ENCODE measurements around the gene UBE2L5.
A peak's percentile ranks its signal among the peaks of the same experiment; 100 is the strongest.
"Not testable (repeated sequence)": the region's sequence is repeated elsewhere in the genome, so short reads cannot be mapped to it uniquely, and the experiment has no call there.

The UBE2L5 gene

GRCh38 chr13:30450066-30450465, 27.8 kb downstream of the UBE2L5 start:
- Histone ChIP-seq H3F3A (ENCODE audit: insufficient read depth, low read length) (peaks cover 7% of the 10 kb centered on the region), H3K4me2 (ENCODE audit: low read length) (no peak overlapping the region), H3K27me3 (ENCODE audit: insufficient read depth, low read length) (no peaks in the 10 kb centered on the region), H3K4me1 (ENCODE audit: insufficient read depth, low read length, severe bottlenecking) (peaks cover 60% of the 10 kb centered on the region), H3K9me2 (ENCODE audit: low read depth, low read length) (no peaks in the 10 kb centered on the region), H3K9me3 (ENCODE audit: low read length) (no peaks in the 10 kb centered on the region), H3K36me3 (ENCODE audit: insufficient read depth, low read length) (peaks cover 35% of the 10 kb centered on the region), H2AFZ (ENCODE audit: low read length) (no peak overlapping the region), H3K9ac (ENCODE audit: low read length) (no peak overlapping the region), H3K27ac (ENCODE audit: low read depth, low read length, poor library complexity, severe bottlenecking) (no peak overlapping the region), H3K79me2 (ENCODE audit: insufficient read depth, low read length) (peaks cover 20% of the 10 kb centered on the region), H3K4me3 (ENCODE audit: low read depth, low read length, poor library complexity, severe bottlenecking) (no peak overlapping the region), H4K20me1 (ENCODE audit: insufficient read depth, low read length) (no peaks in the 10 kb centered on the region)
- TF ChIP-seq EZH2 (IDR thresholded peaks at IDR 0.05; ENCODE audit: borderline replicate concordance, low read length) = no peak
- TF ChIP-seq CTCF (IDR thresholded peaks at IDR 0.05; ENCODE audit: low read length) = no peak

- H3K27me3 ChIP-seq (ENCODE audit: insufficient read depth, low read length); H3K9me2 ChIP-seq (ENCODE audit: low read depth, low read length); H3K4me2 ChIP-seq (ENCODE audit: low read length); H2AFZ ChIP-seq (ENCODE audit: low read length); H3K4me3 ChIP-seq (ENCODE audit: low read depth, low read length, poor library complexity, severe bottlenecking); H4K20me1 ChIP-seq (ENCODE audit: insufficient read depth, low read length); H3K9ac ChIP-seq (ENCODE audit: low read length); H3K9me3 ChIP-seq (ENCODE audit: low read length): not testable (repeated sequence)
- H3F3A ChIP-seq (ENCODE audit: insufficient read depth, low read length) = peaks cover 18% of the 10 kb centered on the region
- peaks cover 35% of the 10 kb centered on the region for H3K36me3 ChIP-seq (ENCODE audit: insufficient read depth, low read length)
- peaks cover 63% of the 10 kb centered on the region for H3K4me1 ChIP-seq (ENCODE audit: insufficient read depth, low read length, severe bottlenecking)
- peaks cover 12% of the 10 kb centered on the region for H3K79me2 ChIP-seq (ENCODE audit: insufficient read depth, low read length)
- H3K27ac ChIP-seq (ENCODE audit: low read depth, low read length, poor library complexity, severe bottlenecking) = peak overlapping the region; percentile 37
Observed at GRCh38 chr13:30451476-30451875, 29.2 kb downstream of the UBE2L5 start.

- Histone ChIP-seq H3K9me3 (ENCODE audit: low read length) (no peaks in the 10 kb centered on the region), H4K20me1 (ENCODE audit: insufficient read depth, low read length) (no peaks in the 10 kb centered on the region), H3K9ac (ENCODE audit: low read length) (no peak overlapping the region), H3K27me3 (ENCODE audit: insufficient read depth, low read length) (no peaks in the 10 kb centered on the region), H3K4me1 (ENCODE audit: insufficient read depth, low read length, severe bottlenecking) (peaks cover 64% of the 10 kb centered on the region), H3K4me2 (ENCODE audit: low read length) (peak overlapping the region; percentile 25; the same call in 1 of the 2 replicates), H2AFZ (ENCODE audit: low read length) (no peak overlapping the region), H3K79me2 (ENCODE audit: insufficient read depth, low read length) (no peaks in the 10 kb centered on the region), H3K36me3 (ENCODE audit: insufficient read depth, low read length) (peaks cover 33% of the 10 kb centered on the region), H3F3A (ENCODE audit: insufficient read depth, low read length) (peaks cover 27% of the 10 kb centered on the region), H3K9me2 (ENCODE audit: low read depth, low read length) (no peaks in the 10 kb centered on the region), H3K27ac (ENCODE audit: low read depth, low read length, poor library complexity, severe bottlenecking) (peak overlapping the region; percentile 26), H3K4me3 (ENCODE audit: low read depth, low read length, poor library complexity, severe bottlenecking) (no peak overlapping the region)
- TF ChIP-seq CTCF (IDR thresholded peaks at IDR 0.05; ENCODE audit: low read length) = peak; percentile 45
- no peak for TF ChIP-seq EZH2 (IDR thresholded peaks at IDR 0.05; ENCODE audit: borderline replicate concordance, low read length)
Observed at GRCh38 chr13:30453727-30454126, 31.4 kb downstream of the UBE2L5 start.

GRCh38 chr13:30454991-30455390, 32.7 kb downstream of the UBE2L5 start:
- peak overlapping the region; percentile 56 for H3K27ac ChIP-seq (ENCODE audit: low read depth, low read length, poor library complexity, severe bottlenecking)
- no peaks in the 10 kb centered on the region for H4K20me1 ChIP-seq (ENCODE audit: insufficient read depth, low read length)
- TF ChIP-seq CTCF (IDR thresholded peaks at IDR 0.05; ENCODE audit: low read length) (no peak), EZH2 (IDR thresholded peaks at IDR 0.05; ENCODE audit: borderline replicate concordance, low read length) (no peak)
- no peaks in the 10 kb centered on the region for H3K79me2 ChIP-seq (ENCODE audit: insufficient read depth, low read length)
- no peaks in the 10 kb centered on the region for H3K27me3 ChIP-seq (ENCODE audit: insufficient read depth, low read length)
- H2AFZ ChIP-seq (ENCODE audit: low read length) = no peak overlapping the region
- no peaks in the 10 kb centered on the region for H3K9me2 ChIP-seq (ENCODE audit: low read depth, low read length)
- no peak overlapping the region for H3K4me3 ChIP-seq (ENCODE audit: low read depth, low read length, poor library complexity, severe bottlenecking)
- no peak overlapping the region; the same call in 1 of the 2 replicates for H3K4me2 ChIP-seq (ENCODE audit: low read length)
- no peaks in the 10 kb centered on the region for H3K9me3 ChIP-seq (ENCODE audit: low read length)
- H3K36me3 ChIP-seq (ENCODE audit: insufficient read depth, low read length) = peaks cover 36% of the 10 kb centered on the region
- H3K4me1 ChIP-seq (ENCODE audit: insufficient read depth, low read length, severe bottlenecking) = peaks cover 76% of the 10 kb centered on the region
- peaks cover 33% of the 10 kb centered on the region for H3F3A ChIP-seq (ENCODE audit: insufficient read depth, low read length)
- no peak overlapping the region for H3K9ac ChIP-seq (ENCODE audit: low read length)

Data from OCI-LY1 (cell line).